ENCODE results near the gene NANP.
A peak's percentile ranks its signal among the peaks of the same experiment; 100 is the strongest.
"Not testable (repeated sequence)": the region's sequence is repeated elsewhere in the genome, so short reads cannot be mapped to it uniquely, and the experiment has no call there.

The NANP gene

GRCh38 chr20:25606094-25606695, 17.6 kb downstream of the NANP start:
- no peak for DNase-seq (ENCODE audit: low read depth in 2 of 2)

GRCh38 chr20:25605148-25605547, 18.7 kb downstream of the NANP start:
- no peak for DNase-seq (ENCODE audit: low read depth in 2 of 2)

- no peak for DNase-seq (ENCODE audit: low read depth in 2 of 2)
These were observed 19.2 kb downstream of the NANP start for GRCh38 chr20:25604611-25605010.

DNA sequence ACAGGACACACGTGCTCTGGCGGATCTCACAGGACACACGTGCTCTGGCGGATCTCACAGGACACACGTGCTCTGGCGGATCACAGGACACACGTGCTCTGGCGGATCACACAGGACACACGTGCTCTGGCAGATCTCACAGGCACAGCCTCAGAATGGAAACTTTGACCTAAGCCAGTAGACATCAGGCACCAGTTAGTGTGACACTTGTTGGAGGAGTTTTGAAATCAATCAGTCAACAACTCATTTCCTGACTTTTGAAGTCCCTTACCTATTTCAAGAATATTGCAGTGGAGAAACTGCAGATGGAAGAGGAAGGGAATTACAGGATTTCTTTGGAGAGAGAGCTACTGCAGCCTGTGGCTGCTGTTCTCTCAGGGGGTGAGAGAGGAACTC, 20.9 kb downstream of the NANP start:
- not testable (repeated sequence) for DNase-seq (ENCODE audit: low read depth in 2 of 2)

GRCh38 chr20:25602191-25602913, 21.5 kb downstream of the NANP start:
- not testable (repeated sequence) for DNase-seq (ENCODE audit: low read depth in 2 of 2)

DNA sequence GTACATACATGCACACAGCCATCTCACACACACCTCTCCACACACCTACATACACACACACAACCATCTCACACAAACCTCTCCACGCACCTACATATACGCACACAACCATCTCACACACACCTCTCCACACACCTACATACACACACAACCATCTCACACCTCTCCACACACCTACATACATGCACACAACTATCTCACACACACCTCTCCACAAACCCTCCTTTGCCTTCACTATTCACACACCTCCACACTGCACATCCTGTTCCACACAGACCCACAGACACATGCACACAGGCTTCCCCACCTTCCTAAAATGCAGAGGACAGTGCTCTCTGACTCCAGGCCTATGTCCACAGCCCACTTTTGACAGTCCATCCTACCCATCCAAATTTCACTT, 22.2 kb downstream of the NANP start:
- no peak for DNase-seq (ENCODE audit: low read depth in 2 of 2)

- DNase-seq (ENCODE audit: low read depth in 2 of 2) = no peak
These were observed 23.2 kb downstream of the NANP start for GRCh38 chr20:25600632-25601031.

DNA sequence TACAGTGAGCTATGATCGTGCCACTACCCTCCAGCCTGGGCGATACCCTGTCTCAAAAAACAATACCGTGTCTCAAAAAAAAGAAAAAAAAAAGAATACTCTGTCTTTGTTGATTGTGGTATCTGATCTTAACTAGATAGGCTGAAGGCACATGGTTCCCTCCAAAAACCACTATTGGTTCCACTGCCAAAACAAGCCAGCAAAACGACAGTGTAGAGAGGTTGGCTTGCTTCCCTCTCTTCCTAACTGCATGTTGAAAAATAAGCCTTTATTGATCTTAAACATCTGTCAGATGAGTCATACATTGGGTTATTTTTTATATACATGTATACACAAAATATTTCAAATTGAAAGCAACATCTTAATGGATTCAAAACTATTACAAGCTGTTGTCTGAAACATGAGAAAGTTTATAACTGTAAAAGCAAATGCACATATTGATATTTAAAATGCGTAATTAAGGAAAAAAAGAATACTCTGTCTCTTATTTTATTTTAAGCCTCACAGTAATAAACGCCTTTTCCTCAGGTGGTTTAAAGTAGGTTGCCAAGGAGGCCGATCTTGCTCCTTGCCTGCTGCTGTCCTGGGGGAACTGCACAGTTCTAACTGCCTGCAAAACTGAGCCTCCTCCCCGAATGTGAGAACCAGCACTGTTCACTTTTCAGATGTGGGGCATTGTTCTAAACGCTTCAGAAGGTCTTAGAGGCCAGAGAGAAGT, 31.5 kb downstream of the NANP start:
- DNase-seq (ENCODE audit: low read depth in 2 of 2) = no peak

DNA sequence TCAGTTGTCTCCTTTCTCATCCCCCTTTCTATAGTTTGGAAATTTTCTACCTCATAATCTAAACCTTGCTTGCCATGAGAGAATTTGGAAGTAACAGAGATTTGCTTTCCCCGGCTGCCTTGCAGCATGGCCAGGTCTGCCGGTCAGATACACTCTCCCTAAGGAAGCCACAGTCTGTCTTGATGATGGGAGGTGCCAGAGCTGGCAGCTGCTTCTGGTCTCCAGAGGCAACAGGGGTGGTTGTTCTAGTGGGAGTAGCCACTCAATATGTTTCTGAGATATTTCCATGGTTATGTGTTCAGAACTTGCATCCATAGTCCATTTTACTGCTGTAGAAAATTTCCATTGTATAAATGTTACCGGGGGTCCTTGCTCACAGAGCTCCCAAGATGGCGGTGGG, 33.0 kb downstream of the NANP start:
- DNase-seq (ENCODE audit: low read depth in 2 of 2) = not testable (repeated sequence)

DNA sequence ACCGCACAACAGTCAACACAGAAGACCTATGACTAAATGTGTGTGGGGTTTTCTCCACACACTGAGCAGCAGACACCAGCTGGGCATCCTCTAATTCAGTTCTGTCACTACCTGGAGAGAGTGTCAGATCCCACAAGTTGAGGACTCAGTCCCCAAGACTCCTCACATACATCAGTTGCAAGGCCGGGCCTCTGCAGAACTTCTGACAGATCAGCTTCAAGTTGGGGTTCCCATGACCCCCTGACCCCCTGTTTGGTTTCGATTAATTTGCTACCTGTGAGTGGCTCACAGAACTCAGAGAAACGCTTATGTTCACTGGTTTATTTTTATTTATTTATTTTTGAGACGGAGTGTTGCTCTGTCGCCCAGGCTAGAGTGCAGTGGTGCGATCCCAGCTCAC, 35.3 kb downstream of the NANP start:
- no peak for DNase-seq (ENCODE audit: low read depth in 2 of 2)

GRCh38 chr20:25587536-25587935, 36.3 kb downstream of the NANP start:
- no peak for DNase-seq (ENCODE audit: low read depth in 2 of 2)

DNA sequence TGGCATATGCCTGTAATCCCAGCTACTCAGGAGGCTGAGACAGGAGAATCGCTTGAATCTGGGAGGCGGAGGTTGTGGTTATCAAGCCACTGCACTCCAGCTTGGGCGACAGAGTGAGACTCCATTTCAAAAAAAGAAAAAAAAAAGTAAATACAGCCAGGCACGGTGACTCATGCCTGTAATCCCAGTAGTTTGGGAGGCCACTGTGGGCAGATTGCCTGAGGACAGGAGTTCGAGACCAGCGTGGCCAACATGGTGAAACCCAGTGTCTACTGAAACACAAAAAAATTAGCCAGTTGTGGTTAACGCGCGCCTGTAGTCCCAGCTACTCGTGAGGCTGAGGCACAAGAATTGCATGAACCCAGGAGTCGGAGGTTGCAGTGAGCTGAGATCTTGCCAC, 36.9 kb downstream of the NANP start:
- DNase-seq (ENCODE audit: low read depth in 2 of 2) = no peak

- DNase-seq (ENCODE audit: low read depth in 2 of 2) = peak; percentile 16 to 23
These were observed 38.7 kb downstream of the NANP start, which contains the start of gene NINL for GRCh38 chr20:25584905-25585704. Gene NINL (minus strand): TSS chr20:25585531. CDS start chr20:25526587, 58,944 bp downstream.

DNA sequence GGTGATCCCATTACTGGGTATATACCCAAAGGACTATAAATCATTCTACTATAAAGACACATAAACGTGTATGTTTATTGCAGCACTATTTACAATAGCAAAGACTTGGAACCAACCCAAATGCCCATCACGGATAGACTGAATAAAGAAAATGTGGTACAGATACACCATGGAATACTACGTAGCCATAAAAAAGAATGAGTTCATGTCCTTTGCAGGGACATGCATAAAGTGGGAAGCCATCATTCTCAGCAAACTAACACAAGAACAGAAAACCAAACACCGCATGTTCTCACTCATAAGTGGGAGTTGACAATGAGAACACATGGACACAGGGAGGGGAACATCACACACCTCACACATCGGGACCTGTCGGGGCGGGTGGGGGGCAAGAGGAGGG, 40.2 kb downstream of the NANP start:
- DNase-seq (ENCODE audit: low read depth in 2 of 2) = not testable (repeated sequence)

DNA sequence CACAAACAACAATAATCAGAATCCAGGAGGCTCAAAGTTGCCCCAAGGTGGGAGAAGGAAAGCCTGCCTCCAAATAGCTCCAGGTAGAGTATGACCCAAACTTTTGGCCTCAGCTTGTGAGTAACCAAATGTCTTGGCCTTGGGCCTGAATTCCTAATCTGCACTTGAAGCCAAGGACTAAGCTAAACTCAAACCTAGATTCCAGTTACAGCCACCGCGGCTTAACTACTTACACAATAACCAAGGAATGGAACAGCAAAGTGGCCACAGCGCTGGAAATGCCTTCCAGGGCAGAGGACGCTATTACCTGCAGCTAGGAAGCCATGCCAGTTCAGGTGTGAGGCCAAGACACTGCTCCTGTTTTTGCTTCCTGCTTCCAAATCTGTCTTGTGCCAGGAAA, 43.1 kb downstream of the NANP start:
- no peak for DNase-seq (ENCODE audit: low read depth in 2 of 2)

GRCh38 chr20:25579081-25579770, 44.6 kb downstream of the NANP start:
- no peak for DNase-seq (ENCODE audit: low read depth in 2 of 2)

- no peak for DNase-seq (ENCODE audit: low read depth in 2 of 2)
These were observed 46.9 kb downstream of the NANP start for GRCh38 chr20:25576783-25577530.

GRCh38 chr20:25574411-25574810, 49.4 kb downstream of the NANP start:
- no peak for DNase-seq (ENCODE audit: low read depth in 2 of 2)

DNA sequence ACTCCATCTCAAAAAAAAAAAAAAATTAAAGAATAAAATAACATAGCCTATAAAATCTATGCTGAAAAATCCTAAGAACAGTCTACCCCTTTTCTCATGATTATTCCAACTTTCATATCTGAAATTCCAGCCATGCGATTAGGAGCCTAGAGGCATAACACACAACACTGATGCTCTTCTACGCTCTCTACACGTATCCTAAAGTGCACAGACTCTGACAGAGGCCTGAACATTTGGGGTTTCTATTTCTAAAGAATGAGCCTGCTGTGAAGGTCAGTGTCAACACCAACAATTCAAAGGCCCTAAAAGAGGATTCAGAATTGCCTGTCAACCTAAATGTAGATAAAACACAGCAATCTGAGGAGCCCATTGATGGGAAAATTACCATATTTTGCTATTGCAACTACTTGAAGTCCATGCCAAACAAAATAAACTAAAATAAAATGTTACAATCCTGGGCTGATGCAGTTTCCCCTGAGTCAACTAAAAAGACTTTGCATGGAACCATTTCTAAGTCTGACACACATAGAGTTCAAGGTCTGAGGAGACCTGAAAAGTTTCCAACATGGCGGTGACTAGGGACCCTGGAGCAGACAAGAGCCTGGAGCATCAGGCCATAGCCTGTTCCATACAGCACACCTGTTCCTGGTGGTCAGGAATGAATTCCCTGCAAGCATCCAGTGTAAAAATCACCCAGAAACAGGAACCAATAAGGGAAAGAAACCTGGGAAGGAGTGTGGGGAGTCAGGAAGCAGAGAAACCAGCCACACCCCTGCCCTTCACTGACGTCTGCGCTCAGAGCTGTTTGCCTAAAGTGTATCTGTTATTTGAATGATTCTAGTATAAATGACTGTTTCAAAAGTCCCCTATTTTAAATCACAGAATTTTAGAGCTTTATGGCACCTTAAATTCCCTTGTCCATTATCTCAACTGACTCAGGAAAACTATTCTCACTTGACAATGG, 50.2 kb downstream of the NANP start:
- no peak for DNase-seq (ENCODE audit: low read depth in 2 of 2)

- DNase-seq (ENCODE audit: low read depth in 2 of 2) = no peak
These were observed 52.0 kb downstream of the NANP start for GRCh38 chr20:25571817-25572216.

All from activated CD8-positive, alpha-beta memory T cell treated with anti-CD3 and anti-CD28 coated beads for 4 hours (primary cell).